ENCODE measurements around the gene MINPP1.

Gene MINPP1

GRCh38 chr10:87547734-87548311 lies 43.1 kb downstream of the MINPP1 start:
- no peaks in the 10 kb centered on the region for H3K9me2 ChIP-seq (replicated peaks; ENCODE audit: insufficient read depth, low read length)
- no peak overlapping the region for H3K27ac ChIP-seq (ENCODE audit: low read length)
- H3K9me3 ChIP-seq (replicated peaks; ENCODE audit: insufficient read depth, low read length) = no peaks in the 10 kb centered on the region
- H3K36me3 ChIP-seq (replicated peaks; ENCODE audit: insufficient read depth, low read length) = 0 out of 2 replicates have a peak, but pooled peaks cover 7% of the 10 kb centered on the region
- TF ChIP-seq EZH2phosphoT487 (IDR thresholded peaks at IDR 0.05; ENCODE audit: low read length) (no peak), EZH2 (optimal IDR thresholded peaks at IDR 0.05; ENCODE audit: low read depth, low read length) (no peak), CTCF (IDR thresholded peaks at IDR 0.05; ENCODE audit: low read length) (no peak)
- no peaks in the 10 kb centered on the region for H4K20me1 ChIP-seq (ENCODE audit: insufficient read depth, low read length)
- H3F3A ChIP-seq (ENCODE audit: insufficient read depth, low read length) = no peaks in the 10 kb centered on the region
- H3K27me3 ChIP-seq (replicated peaks; ENCODE audit: insufficient read depth, low read length) = no peaks in the 10 kb centered on the region
- H3K4me3 ChIP-seq (ENCODE audit: low read length) = no peak overlapping the region
- H3K9ac ChIP-seq (ENCODE audit: low read length) = no peak overlapping the region
- no peak overlapping the region for H3K4me2 ChIP-seq (ENCODE audit: low read depth, low read length)
- no peak overlapping the region for H2AFZ ChIP-seq (ENCODE audit: low read length)
- no peak for DNase-seq
- peaks cover 14% of the 10 kb centered on the region for H3K79me2 ChIP-seq (ENCODE audit: low read length)
- H3K4me1 ChIP-seq (ENCODE audit: low read length) = peaks cover 27% of the 10 kb centered on the region

GRCh38 chr10:87550741-87551140 lies 46.0 kb downstream of the MINPP1 start:
- Histone ChIP-seq H3F3A (ENCODE audit: insufficient read depth, low read length) (no peaks in the 10 kb centered on the region), H3K4me3 (ENCODE audit: low read length) (no peak overlapping the region), H3K9ac (ENCODE audit: low read length) (no peak overlapping the region), H3K4me1 (ENCODE audit: low read length) (peaks cover 16% of the 10 kb centered on the region), H3K36me3 (replicated peaks; ENCODE audit: insufficient read depth, low read length) (0 out of 2 replicates have a peak, but pooled peaks cover 7% of the 10 kb centered on the region), H2AFZ (ENCODE audit: low read length) (no peak overlapping the region), H3K9me3 (replicated peaks; ENCODE audit: insufficient read depth, low read length) (no peaks in the 10 kb centered on the region), H3K27me3 (replicated peaks; ENCODE audit: insufficient read depth, low read length) (no peaks in the 10 kb centered on the region), H3K9me2 (replicated peaks; ENCODE audit: insufficient read depth, low read length) (no peaks in the 10 kb centered on the region), H4K20me1 (ENCODE audit: insufficient read depth, low read length) (no peaks in the 10 kb centered on the region), H3K4me2 (ENCODE audit: low read depth, low read length) (no peak overlapping the region), H3K27ac (ENCODE audit: low read length) (no peak overlapping the region), H3K79me2 (ENCODE audit: low read length) (peaks cover 14% of the 10 kb centered on the region)
- no peak for DNase-seq
- TF ChIP-seq EZH2phosphoT487 (IDR thresholded peaks at IDR 0.05; ENCODE audit: low read length) = no peak
- no peak for TF ChIP-seq EZH2 (optimal IDR thresholded peaks at IDR 0.05; ENCODE audit: low read depth, low read length)
- no peak for TF ChIP-seq CTCF (IDR thresholded peaks at IDR 0.05; ENCODE audit: low read length)

DNA sequence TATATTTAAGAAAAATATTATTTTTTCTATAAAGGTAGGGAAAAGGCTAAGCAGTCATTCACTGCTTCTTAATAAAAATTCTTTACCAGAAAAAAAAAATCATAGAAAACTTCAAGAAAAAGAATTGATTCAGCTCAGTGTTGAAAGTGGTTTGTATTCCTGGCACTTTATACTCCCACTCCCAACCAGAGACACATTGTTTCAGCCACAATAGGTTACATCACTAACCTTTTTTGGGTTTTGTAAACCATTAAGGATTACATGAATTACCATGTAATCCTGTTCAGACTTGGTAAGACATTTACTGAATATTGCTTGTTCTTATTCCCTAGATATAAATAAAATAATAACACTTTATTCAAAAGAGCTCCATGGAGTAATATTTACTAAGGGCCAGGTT lies 46.6 kb downstream of the MINPP1 start:
- H3K4me2 ChIP-seq (ENCODE audit: low read depth, low read length) = no peak overlapping the region

GRCh38 chr10:87552248-87552929 lies 47.7 kb downstream of the MINPP1 start:
- TF ChIP-seq EZH2 (optimal IDR thresholded peaks at IDR 0.05; ENCODE audit: low read depth, low read length) = no peak
- no peak for TF ChIP-seq CTCF (IDR thresholded peaks at IDR 0.05; ENCODE audit: low read length)
- TF ChIP-seq EZH2phosphoT487 (IDR thresholded peaks at IDR 0.05; ENCODE audit: low read length) = no peak
- no peaks in the 10 kb centered on the region for H3K27me3 ChIP-seq (replicated peaks; ENCODE audit: insufficient read depth, low read length)
- H3K4me1 ChIP-seq (ENCODE audit: low read length) = peaks cover 8% of the 10 kb centered on the region
- H3K9me3 ChIP-seq (replicated peaks; ENCODE audit: insufficient read depth, low read length) = no peaks in the 10 kb centered on the region
- no peak overlapping the region for H3K4me2 ChIP-seq (ENCODE audit: low read depth, low read length)
- H3F3A ChIP-seq (ENCODE audit: insufficient read depth, low read length) = no peaks in the 10 kb centered on the region
- H3K4me3 ChIP-seq (ENCODE audit: low read length) = no peak overlapping the region
- H4K20me1 ChIP-seq (ENCODE audit: insufficient read depth, low read length) = no peaks in the 10 kb centered on the region
- DNase-seq = no peak
- no peak overlapping the region for H2AFZ ChIP-seq (ENCODE audit: low read length)
- H3K9me2 ChIP-seq (replicated peaks; ENCODE audit: insufficient read depth, low read length) = no peaks in the 10 kb centered on the region
- 0 out of 2 replicates have a peak, but pooled peaks cover 3% of the 10 kb centered on the region for H3K36me3 ChIP-seq (replicated peaks; ENCODE audit: insufficient read depth, low read length)
- peaks cover 14% of the 10 kb centered on the region for H3K79me2 ChIP-seq (ENCODE audit: low read length)
- no peak overlapping the region for H3K9ac ChIP-seq (ENCODE audit: low read length)
- H3K27ac ChIP-seq (ENCODE audit: low read length) = no peak overlapping the region

More for the DNA sequence above, 46.6 kb downstream of the MINPP1 start:
- DNase-seq = no peak
- no peaks in the 10 kb centered on the region for H3K9me2 ChIP-seq (replicated peaks; ENCODE audit: insufficient read depth, low read length)
- H3F3A ChIP-seq (ENCODE audit: insufficient read depth, low read length) = no peaks in the 10 kb centered on the region
- H3K4me1 ChIP-seq (ENCODE audit: low read length) = peaks cover 10% of the 10 kb centered on the region; the same call in 1 of the 2 replicates
- H3K9ac ChIP-seq (ENCODE audit: low read length) = no peak overlapping the region
- 0 out of 2 replicates have a peak, but pooled peaks cover 7% of the 10 kb centered on the region for H3K36me3 ChIP-seq (replicated peaks; ENCODE audit: insufficient read depth, low read length)
- H3K27me3 ChIP-seq (replicated peaks; ENCODE audit: insufficient read depth, low read length) = no peaks in the 10 kb centered on the region
- peaks cover 14% of the 10 kb centered on the region for H3K79me2 ChIP-seq (ENCODE audit: low read length)
- H3K27ac ChIP-seq (ENCODE audit: low read length) = no peak overlapping the region
- TF ChIP-seq EZH2 (optimal IDR thresholded peaks at IDR 0.05; ENCODE audit: low read depth, low read length) = no peak
- no peaks in the 10 kb centered on the region for H4K20me1 ChIP-seq (ENCODE audit: insufficient read depth, low read length)
- H3K4me3 ChIP-seq (ENCODE audit: low read length) = no peak overlapping the region
- no peak overlapping the region for H2AFZ ChIP-seq (ENCODE audit: low read length)
- no peaks in the 10 kb centered on the region for H3K9me3 ChIP-seq (replicated peaks; ENCODE audit: insufficient read depth, low read length)

All from MM.1S (cell line).